Measurements from ENCODE around the gene STAT5A. TPM values are rescaled to one million over a fixed set of nuclear protein-coding genes. Genes with fewer than 3 reads are reported as not detected.
"Not testable (repeated sequence)": the region's sequence is repeated elsewhere in the genome, so short reads cannot be mapped to it uniquely, and the experiment has no call there.

The STAT5A gene
- polyA plus RNA-seq, 1 donor (not counting 4 experiments of a cell fraction or from before 2014, with no cell fraction given) = 0.51 TPM

DNA sequence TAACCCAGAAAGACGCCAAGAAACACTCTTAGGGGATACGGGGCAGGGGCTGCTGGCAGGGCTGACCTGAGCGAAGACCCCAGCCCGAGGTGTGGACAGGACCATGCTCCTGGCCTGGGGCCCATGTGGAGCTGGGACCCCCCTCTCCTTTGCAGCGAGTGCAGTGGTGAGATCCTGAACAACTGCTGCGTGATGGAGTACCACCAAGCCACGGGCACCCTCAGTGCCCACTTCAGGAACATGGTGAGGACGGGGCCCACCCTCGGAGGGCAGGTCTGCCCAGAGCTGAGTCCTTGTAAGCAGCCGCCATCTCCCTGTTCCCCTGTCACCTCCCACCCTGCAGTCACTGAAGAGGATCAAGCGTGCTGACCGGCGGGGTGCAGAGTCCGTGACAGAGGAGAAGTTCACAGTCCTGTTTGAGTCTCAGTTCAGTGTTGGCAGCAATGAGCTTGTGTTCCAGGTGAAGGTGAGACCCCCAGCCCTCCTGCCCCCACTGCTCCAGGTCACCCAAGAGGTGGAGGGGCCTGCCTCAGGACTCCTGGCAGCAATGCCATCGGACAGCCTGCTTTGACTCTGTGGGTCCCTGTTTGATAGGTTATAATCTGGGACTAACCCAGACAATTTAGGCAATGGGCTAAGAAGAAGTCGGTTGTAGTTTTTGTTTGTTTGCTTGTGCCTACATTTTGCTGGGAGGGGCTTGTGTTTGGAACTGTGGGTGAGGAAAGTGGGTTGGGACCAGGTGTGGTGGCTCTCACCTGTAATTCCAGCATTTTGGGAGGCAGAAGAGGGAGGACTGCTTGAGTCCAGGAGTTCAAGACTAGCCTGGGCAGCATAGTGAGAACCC lies 16.1 kb downstream of the STAT5A start:
- FAIRE-seq = no peak
- H3K4me1 ChIP-seq (ENCODE audit: control insufficient read depth, extremely low read depth, insufficient read depth, low read length) = no peaks in the 10 kb centered on the region
- no peaks in the 10 kb centered on the region for H3K9me1 ChIP-seq (ENCODE audit: control insufficient read depth, extremely low read depth, insufficient read depth, low read length)

DNA sequence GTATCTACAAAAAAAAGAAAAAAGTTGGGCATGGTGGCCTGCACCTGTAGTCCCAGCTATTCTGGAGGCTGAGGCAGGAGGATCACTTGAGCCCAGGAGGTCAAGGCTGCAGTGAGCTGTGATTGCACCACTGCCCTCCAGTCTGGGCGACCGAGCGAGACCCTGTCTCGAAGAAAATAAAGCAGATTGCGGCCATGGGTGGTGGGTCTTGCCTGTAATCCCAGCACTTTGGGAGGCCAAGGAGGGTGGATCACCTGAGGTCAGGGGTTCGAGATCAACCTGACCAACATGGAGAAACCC lies 16.7 kb downstream of the STAT5A start:
- H3K4me2 ChIP-seq (ENCODE audit: control insufficient read depth, extremely low read depth, insufficient read depth, low read depth, low read length); H3K4me1 ChIP-seq (ENCODE audit: control insufficient read depth, extremely low read depth, insufficient read depth, low read length); H3K9me1 ChIP-seq (ENCODE audit: control insufficient read depth, extremely low read depth, insufficient read depth, low read length); H3K4me3 ChIP-seq (ENCODE audit: control insufficient read depth in 2 of 3, extremely low read depth in 1 of 3, insufficient read depth in 2 of 3, low read depth in 1 of 3, low read length in 3 of 3); H3K79me2 ChIP-seq (ENCODE audit: control insufficient read depth, insufficient read depth, low read length); H3K36me3 ChIP-seq (ENCODE audit: control insufficient read depth in 2 of 2, extremely low read depth in 1 of 2, insufficient read depth in 2 of 2, low read length in 2 of 2); H2AFZ ChIP-seq (ENCODE audit: control insufficient read depth, low read length); DNase-seq (ENCODE audit: low read depth, low spot score); H3K9me3 ChIP-seq (ENCODE audit: control insufficient read depth, low read depth, low read length); FAIRE-seq; H3K9ac ChIP-seq (ENCODE audit: control insufficient read depth, extremely low read depth, insufficient read depth, low read length); H3K27ac ChIP-seq (ENCODE audit: control insufficient read depth, insufficient read depth, low read length); H3K27me3 ChIP-seq (ENCODE audit: control insufficient read depth, extremely low read depth, insufficient read depth, low read length); H4K20me1 ChIP-seq (ENCODE audit: control insufficient read depth, extremely low read depth, insufficient read depth, low read length): not testable (repeated sequence)
- dilution Hi-C loops (cut with MboI; ENCODE audit: extremely low pct_ligation_motif_present, low sequenced_read_pairs) = loop anchor here (25.0 kb wide), 1 partner anchor 207 kb away; no protein-coding TSS in a partner anchor

More for the DNA sequence above, 16.1 kb downstream of the STAT5A start:
- TF ChIP-seq, protein P1, sequence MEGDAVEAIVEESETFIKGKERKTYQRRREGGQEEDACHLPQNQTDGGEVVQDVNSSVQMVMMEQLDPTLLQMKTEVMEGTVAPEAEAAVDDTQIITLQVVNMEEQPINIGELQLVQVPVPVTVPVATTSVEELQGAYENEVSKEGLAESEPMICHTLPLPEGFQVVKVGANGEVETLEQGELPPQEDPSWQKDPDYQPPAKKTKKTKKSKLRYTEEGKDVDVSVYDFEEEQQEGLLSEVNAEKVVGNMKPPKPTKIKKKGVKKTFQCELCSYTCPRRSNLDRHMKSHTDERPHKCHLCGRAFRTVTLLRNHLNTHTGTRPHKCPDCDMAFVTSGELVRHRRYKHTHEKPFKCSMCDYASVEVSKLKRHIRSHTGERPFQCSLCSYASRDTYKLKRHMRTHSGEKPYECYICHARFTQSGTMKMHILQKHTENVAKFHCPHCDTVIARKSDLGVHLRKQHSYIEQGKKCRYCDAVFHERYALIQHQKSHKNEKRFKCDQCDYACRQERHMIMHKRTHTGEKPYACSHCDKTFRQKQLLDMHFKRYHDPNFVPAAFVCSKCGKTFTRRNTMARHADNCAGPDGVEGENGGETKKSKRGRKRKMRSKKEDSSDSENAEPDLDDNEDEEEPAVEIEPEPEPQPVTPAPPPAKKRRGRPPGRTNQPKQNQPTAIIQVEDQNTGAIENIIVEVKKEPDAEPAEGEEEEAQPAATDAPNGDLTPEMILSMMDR (optimal IDR thresholded peaks at IDR 0.05 in 1 of 3, IDR thresholded peaks at IDR 0.05 in 1 of 3, conservative IDR thresholded peaks at IDR 0.05 in 1 of 3; ENCODE audit: extremely low read depth in 1 of 3, insufficient read depth in 2 of 3, low read length in 3 of 3) = no peak
- TF ChIP-seq EZH2 (IDR thresholded peaks at IDR 0.05; ENCODE audit: low read length) = no peak
- Histone ChIP-seq H3K36me3 (ENCODE audit: control insufficient read depth in 2 of 2, extremely low read depth in 1 of 2, insufficient read depth in 2 of 2, low read length in 2 of 2) (no peaks in the 10 kb centered on the region), H3K9me3 (ENCODE audit: control insufficient read depth, low read depth, low read length) (no peaks in the 10 kb centered on the region), H3K27me3 (ENCODE audit: control insufficient read depth, extremely low read depth, insufficient read depth, low read length) (peaks cover 7% of the 10 kb centered on the region), H3K4me2 (ENCODE audit: control insufficient read depth, extremely low read depth, insufficient read depth, low read depth, low read length) (no peak overlapping the region), H3K79me2 (ENCODE audit: control insufficient read depth, insufficient read depth, low read length) (no peaks in the 10 kb centered on the region), H4K20me1 (ENCODE audit: control insufficient read depth, extremely low read depth, insufficient read depth, low read length) (no peaks in the 10 kb centered on the region), H3K9ac (ENCODE audit: control insufficient read depth, extremely low read depth, insufficient read depth, low read length) (no peak overlapping the region), H3K27ac (ENCODE audit: control insufficient read depth, insufficient read depth, low read length) (no peak overlapping the region), H2AFZ (ENCODE audit: control insufficient read depth, low read length) (no peak overlapping the region), H3K4me3 (ENCODE audit: control insufficient read depth in 2 of 3, extremely low read depth in 1 of 3, insufficient read depth in 2 of 3, low read depth in 1 of 3, low read length in 3 of 3) (no peak overlapping the region)
- dilution Hi-C loops (cut with MboI; ENCODE audit: extremely low pct_ligation_motif_present, low sequenced_read_pairs) = loop anchor here (25.0 kb wide), 1 partner anchor 208 kb away; no protein-coding TSS in a partner anchor
- DNase-seq (ENCODE audit: low read depth, low spot score) = no peak
